SK-N-MC (cell line): Measurements from ENCODE around the gene MINDY3.
A peak's percentile ranks its signal among the peaks of the same experiment; 100 is the strongest.

Experiments used
- DNase-seq: peaks from one replicate; pipeline ENCODE4 v3.0.0-alpha.2; 2011; ENCODE audit warnings: low read depth, low spot score
- H3K27ac ChIP-seq: fragments of 200-600 bp; sonication (generic); 2 replicates; pipeline ENCODE4 v1.5.1; 2016; ENCODE audit warnings: mixed run types
- H3K36me3 ChIP-seq: fragments of 200-600 bp; sonication (generic); 2 replicates; pipeline ENCODE4 v1.6.1; 2017; ENCODE audit warnings: antibody characterized with exemption, low read length, mixed read lengths; ENCODE audit not compliant: insufficient read depth
- H3K4me3 ChIP-seq: fragments of 200-600 bp; sonication (generic); 2 replicates; pipeline ENCODE4 v1.5.1; 2016
- H3K9ac ChIP-seq: fragments of 200-600 bp; sonication (generic); 2 replicates; pipeline ENCODE4 v1.8.0; 2017; ENCODE audit warnings: mixed run types, mixed read lengths; ENCODE audit not compliant: insufficient read length
- H3K9me3 ChIP-seq: fragments of 200-600 bp; sonication (generic); 2 replicates; pipeline ENCODE4 v1.6.1; 2017; ENCODE audit warnings: low read depth, mild to moderate bottlenecking, antibody characterized with exemption, low read length, moderate library complexity, mixed read lengths
- EZH2 ChIP-seq: fragments of 200-600 bp; sonication (generic); IDR thresholded peaks from one replicate; pipeline ENCODE4 v1.6.1; 2017; ENCODE audit warnings: antibody characterized with exemption
- FOXP2 ChIP-seq: optimal IDR thresholded peaks from 2 replicates; pipeline ENCODE3; 2011; ENCODE audit warnings: mild to moderate bottlenecking, moderate library complexity; ENCODE audit not compliant: insufficient read depth; ENCODE audit errors: extremely low read length, control extremely low read depth
- POLR2AphosphoS5 ChIP-seq: IDR thresholded peaks from 2 replicates; pipeline ENCODE4 v1.6.1; 2012; ENCODE audit warnings: mild to moderate bottlenecking, low read depth, low read length, borderline replicate concordance

Gene MINDY3

GRCh38 chr10:15822131-15822530, 38.2 kb downstream of the MINDY3 start:
- no peaks in the 10 kb centered on the region for H3K36me3 ChIP-seq
- DNase-seq: no peak

GRCh38 chr10:15821046-15821683, 39.1 kb downstream of the MINDY3 start:
- Histone ChIP-seq H3K27ac (no peak overlapping the region), H3K9ac (no peak overlapping the region), H3K36me3 (no peaks in the 10 kb centered on the region), H3K4me3 (no peak overlapping the region), H3K9me3 (no peaks in the 10 kb centered on the region)
- no peak for DNase-seq
- TF ChIP-seq FOXP2 (no peak), POLR2AphosphoS5 (no peak), EZH2 (no peak)

More at GRCh38 chr10:15822131-15822530, 38.2 kb downstream of the MINDY3 start:
- Histone ChIP-seq H3K9ac (no peak overlapping the region), H3K4me3 (no peak overlapping the region), H3K9me3 (no peaks in the 10 kb centered on the region), H3K27ac (no peak overlapping the region)
- no peak for TF ChIP-seq POLR2AphosphoS5
- TF ChIP-seq FOXP2: no peak
- no peak for TF ChIP-seq EZH2

DNA sequence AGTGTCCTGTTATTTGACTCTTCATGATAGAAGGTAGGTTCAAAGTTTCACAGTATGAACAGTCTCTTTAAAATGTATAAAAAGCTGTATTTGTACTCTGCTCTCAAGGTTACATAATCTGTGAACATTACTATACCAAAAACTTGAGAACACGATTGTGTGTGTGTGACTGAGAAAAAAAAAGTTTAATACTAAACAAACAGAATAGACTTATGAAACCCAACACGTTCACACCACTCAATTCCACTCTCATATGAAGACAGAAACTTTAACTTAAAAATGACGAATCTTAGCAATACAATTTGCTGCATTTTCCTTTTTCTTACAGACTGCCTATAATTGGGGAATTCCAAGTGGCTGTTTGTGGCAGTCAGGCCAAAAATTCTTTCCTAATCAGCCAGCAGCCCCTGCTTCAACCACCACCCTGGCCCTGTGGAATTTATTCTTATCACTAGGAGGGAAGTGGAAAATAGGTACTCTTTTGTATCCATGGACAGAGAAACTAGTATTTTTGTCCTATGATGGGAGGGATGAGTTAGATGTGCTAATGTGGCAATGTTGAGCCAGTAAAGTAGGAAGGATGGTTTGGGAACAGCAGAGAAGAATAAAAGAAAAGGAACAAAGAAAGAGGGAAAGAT, 42.8 kb downstream of the MINDY3 start:
- DNase-seq: no peak
- no peak overlapping the region for H3K27ac ChIP-seq
- no peaks in the 10 kb centered on the region for H3K36me3 ChIP-seq
- TF ChIP-seq EZH2: no peak
- no peak overlapping the region for H3K4me3 ChIP-seq
- H3K9ac ChIP-seq: no peak overlapping the region
- no peaks in the 10 kb centered on the region for H3K9me3 ChIP-seq

- Histone ChIP-seq H3K36me3 (no peaks in the 10 kb centered on the region), H3K9me3 (no peaks in the 10 kb centered on the region), H3K4me3 (no peak overlapping the region), H3K9ac (no peak overlapping the region), H3K27ac (no peak overlapping the region)
- TF ChIP-seq POLR2AphosphoS5: no peak
- TF ChIP-seq FOXP2: no peak
- no peak for TF ChIP-seq EZH2
- DNase-seq: peak; percentile 18
These were observed 44.9 kb downstream of the MINDY3 start for GRCh38 chr10:15815242-15815885.

DNA sequence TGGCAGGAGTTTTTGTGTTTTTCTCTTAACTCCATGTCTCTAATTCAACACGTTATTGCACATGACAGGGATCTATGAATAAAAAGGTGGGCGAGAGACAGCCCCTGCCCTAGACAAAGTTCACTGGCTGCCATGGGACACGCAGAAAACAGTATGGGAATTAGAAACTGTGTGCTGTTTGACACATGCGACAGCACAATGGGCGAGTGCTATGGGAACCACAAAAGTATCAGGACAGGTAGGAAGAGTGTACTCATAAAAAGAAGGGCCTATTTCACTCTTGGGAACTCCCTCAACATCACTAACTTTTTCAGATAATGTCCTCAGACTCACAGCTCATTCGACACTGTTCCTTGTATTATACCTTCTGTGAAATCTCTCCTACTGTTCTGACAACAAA, 45.7 kb downstream of the MINDY3 start:
- H3K36me3 ChIP-seq: no peaks in the 10 kb centered on the region
- no peak overlapping the region for H3K27ac ChIP-seq
- no peak overlapping the region for H3K9ac ChIP-seq
- H3K9me3 ChIP-seq: no peaks in the 10 kb centered on the region
- TF ChIP-seq POLR2AphosphoS5 (no peak), FOXP2 (no peak), EZH2 (no peak)
- no peak for DNase-seq
- no peak overlapping the region for H3K4me3 ChIP-seq

- H3K36me3 ChIP-seq: no peaks in the 10 kb centered on the region
- no peaks in the 10 kb centered on the region for H3K9me3 ChIP-seq
These were observed 46.9 kb downstream of the MINDY3 start for GRCh38 chr10:15813415-15813814.

GRCh38 chr10:15809450-15809849, 50.9 kb downstream of the MINDY3 start:
- Histone ChIP-seq H3K9ac (no peak overlapping the region), H3K27ac (no peak overlapping the region), H3K4me3 (no peak overlapping the region), H3K36me3 (no peaks in the 10 kb centered on the region), H3K9me3 (no peaks in the 10 kb centered on the region)
- no peak for DNase-seq
- TF ChIP-seq FOXP2: no peak
- no peak for TF ChIP-seq EZH2
- TF ChIP-seq POLR2AphosphoS5: no peak

More at GRCh38 chr10:15813415-15813814, 46.9 kb downstream of the MINDY3 start:
- Histone ChIP-seq H3K9ac (no peak overlapping the region), H3K4me3 (no peak overlapping the region), H3K27ac (no peak overlapping the region)
- TF ChIP-seq POLR2AphosphoS5 (no peak), FOXP2 (no peak), EZH2 (no peak)
- DNase-seq: no peak

DNA sequence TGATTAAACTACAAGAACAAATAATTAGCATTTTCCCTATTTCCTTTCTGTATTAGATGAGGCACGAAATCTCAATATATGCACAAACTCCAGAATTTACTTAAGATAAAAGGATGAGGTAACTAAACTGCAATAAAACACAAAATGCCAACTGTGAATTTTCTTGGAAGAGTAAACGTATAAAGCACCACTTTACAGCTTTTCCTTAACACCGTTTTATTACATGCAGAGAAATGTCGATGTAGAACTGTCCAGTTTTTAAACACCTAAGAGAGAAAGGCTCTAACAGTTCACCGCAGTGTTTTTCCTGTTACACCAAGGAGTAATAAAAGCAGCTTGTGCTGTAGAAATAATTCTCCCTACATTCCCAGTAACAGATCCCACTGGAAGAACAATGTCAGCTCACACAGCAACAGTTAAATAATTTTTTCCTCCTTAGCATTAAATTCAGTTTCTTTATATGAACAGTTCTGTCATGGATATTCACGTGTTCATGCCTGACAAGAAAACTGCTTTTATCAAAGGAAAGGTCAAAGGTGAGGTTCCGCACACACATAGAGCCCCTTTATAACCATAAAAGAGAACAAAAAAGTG, 52.0 kb downstream of the MINDY3 start:
- Histone ChIP-seq H3K9me3 (no peaks in the 10 kb centered on the region), H3K27ac (no peak overlapping the region), H3K4me3 (no peak overlapping the region), H3K9ac (no peak overlapping the region), H3K36me3 (no peaks in the 10 kb centered on the region)
- no peak for DNase-seq
- TF ChIP-seq POLR2AphosphoS5 (no peak), EZH2 (no peak), FOXP2 (no peak)
